Endodermal cell (in vitro differentiated cells): Measurements from ENCODE around the gene LRRC26. TPM values are rescaled to one million over a fixed set of nuclear protein-coding genes. Genes with fewer than 3 reads are reported as not detected.

Source experiments
- DNase-seq: peaks from one replicate; pipeline ENCODE4 v3.0.0-alpha.2; 2017
- H3K27ac ChIP-seq: 2 replicates; pipeline ENCODE4 v1.5.1; 2013; ENCODE audit warnings: mild to moderate bottlenecking, low read depth, low read length, moderate library complexity
- H3K27me3 ChIP-seq: 2 replicates; pipeline ENCODE4 v1.6.1; 2013; ENCODE audit warnings: mild to moderate bottlenecking, low read length, moderate library complexity; ENCODE audit not compliant: insufficient read depth, control insufficient read depth, poor library complexity, severe bottlenecking
- H3K36me3 ChIP-seq: 2 replicates; pipeline ENCODE4 v1.7.0; 2013; ENCODE audit warnings: mild to moderate bottlenecking, low read length, moderate library complexity; ENCODE audit not compliant: control insufficient read depth, insufficient read depth
- H3K4me1 ChIP-seq: one replicate; pipeline ENCODE4 v1.7.0; 2013; ENCODE audit warnings: low read length; ENCODE audit not compliant: control insufficient read depth, insufficient read depth
- H3K4me3 ChIP-seq: 2 replicates; pipeline ENCODE4 v1.5.1; 2013; ENCODE audit warnings: mild to moderate bottlenecking, low read length, moderate library complexity
- H3K9ac ChIP-seq: 2 replicates; pipeline ENCODE4 v1.6.1; 2013; ENCODE audit warnings: mild to moderate bottlenecking, low read length, moderate library complexity; ENCODE audit not compliant: poor library complexity, severe bottlenecking; ENCODE audit errors: extremely low read depth
- H3K9me3 ChIP-seq: 2 replicates; pipeline ENCODE4 v1.6.1; 2013; ENCODE audit warnings: mild to moderate bottlenecking, low read length, moderate library complexity; ENCODE audit not compliant: control insufficient read depth
- H3K27ac Mint-ChIP-seq: 2 replicates; pipeline ENCODE4 v1.8.0; 2020; ENCODE audit warnings: mixed read lengths
- H3K27me3 Mint-ChIP-seq: 2 replicates; pipeline ENCODE4 v1.8.0; 2021; ENCODE audit warnings: mild to moderate bottlenecking, mixed read lengths; ENCODE audit not compliant: insufficient read depth
- H3K36me3 Mint-ChIP-seq: 2 replicates; pipeline ENCODE4 v1.8.0; 2020; ENCODE audit warnings: low read depth, mixed read lengths
- H3K4me1 Mint-ChIP-seq: 2 replicates; pipeline ENCODE4 v1.8.0; 2020; ENCODE audit warnings: mixed read lengths
- H3K4me3 Mint-ChIP-seq: 2 replicates; pipeline ENCODE4 v1.8.0; 2020; ENCODE audit warnings: mild to moderate bottlenecking, moderate library complexity, mixed read lengths
- H3K9me3 Mint-ChIP-seq: 2 replicates; pipeline ENCODE4 v1.8.0; 2020; ENCODE audit warnings: mild to moderate bottlenecking, mixed read lengths
- CTCF ChIP-seq: fragments of 200-600 bp; sonication (generic); conservative IDR thresholded peaks from 2 replicates; pipeline ENCODE4 v1.5.0; 2021; ENCODE audit warnings: antibody characterized with exemption, mild to moderate bottlenecking
- WGBS, 2 experiments: methylation state at CpG; one replicate each; pipeline versions ENCODE4 v1.1.5 to v1.1.7; 2013; ENCODE audit warnings: missing lambda C conversion rate in 2 of 2, mixed read lengths in 1 of 2; ENCODE audit not compliant: insufficient coverage in 1 of 2, insufficient read length in 1 of 2; 5-methylcytosine and 5-hydroxymethylcytosine counted together
- total RNA-seq, 2 donors: library from RNA; stranded (reverse); fragmentation: NEBNext Ultra II Directional in 1 of 2; extraction: Animal tissue kit (Norgen Biotek cat#: 25700) in 1 of 2; gene quantifications; 2 replicates in 1 of 2; 3 replicates in 1 of 2; pipeline ENCODE4 v1.2.1, GENCODE V29; 2021

LRRC26 gene
- total RNA-seq, 2 donors from 2014 or later: 0.53 TPM; not detected in 1

- H3K36me3 Mint-ChIP-seq: no peaks in the 10 kb centered on the region
- peaks cover 43% of the 10 kb centered on the region for H3K27me3 ChIP-seq
Measured at GRCh38 chr9:137145731-137146526, 23.9 kb downstream of the LRRC26 start.

DNA sequence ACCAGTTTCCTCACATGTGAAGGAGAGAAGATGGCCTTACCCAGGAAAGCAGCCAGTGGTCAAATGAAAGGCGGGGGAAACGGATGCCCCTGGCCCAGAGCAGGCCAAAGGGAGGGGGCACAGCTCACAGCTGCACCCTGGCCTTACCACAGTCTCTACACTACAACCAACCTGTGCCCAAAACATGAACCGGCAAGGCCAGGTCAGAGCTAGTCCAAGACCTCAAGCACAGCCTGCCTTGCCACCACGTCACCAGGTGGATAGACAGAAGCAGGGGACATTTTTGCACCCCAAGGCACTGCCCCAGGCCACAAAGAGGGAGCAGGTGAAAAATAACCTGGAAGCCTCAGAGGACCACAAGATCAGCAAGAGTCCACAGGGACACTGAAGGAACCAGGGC lies 26.4 kb downstream of the LRRC26 start:
- WGBS, 2 experiments: 63 to 71% methylated on average over 1 to 4 of the region's 4 CpGs

More at GRCh38 chr9:137145731-137146526, 23.9 kb downstream of the LRRC26 start:
- Histone ChIP-seq H3K36me3 (no peaks in the 10 kb centered on the region), H3K4me1 (no peaks in the 10 kb centered on the region), H3K9me3 (no peaks in the 10 kb centered on the region), H3K4me3 (no peak overlapping the region), H3K9ac (no peak overlapping the region), H3K27ac (no peak overlapping the region)
- no peak for DNase-seq
- H3K27me3 Mint-ChIP-seq: peaks cover 47% of the 10 kb centered on the region
- no peak overlapping the region for H3K27ac Mint-ChIP-seq
- 50 to 60% methylated on average over 30 to 49 of the region's 49 CpGs for WGBS, 2 experiments
- H3K9me3 Mint-ChIP-seq: no peaks in the 10 kb centered on the region
- no peak overlapping the region for H3K4me3 Mint-ChIP-seq
- no peak for TF ChIP-seq CTCF
- H3K4me1 Mint-ChIP-seq: no peaks in the 10 kb centered on the region

More for the DNA sequence above, 26.4 kb downstream of the LRRC26 start:
- no peaks in the 10 kb centered on the region for H3K9me3 Mint-ChIP-seq
- H3K4me1 Mint-ChIP-seq: no peaks in the 10 kb centered on the region
- no peak overlapping the region for H3K9ac ChIP-seq
- H3K27ac Mint-ChIP-seq: no peak overlapping the region
- no peak for TF ChIP-seq CTCF
- H3K36me3 Mint-ChIP-seq: no peaks in the 10 kb centered on the region
- H3K9me3 ChIP-seq: no peaks in the 10 kb centered on the region
- no peaks in the 10 kb centered on the region for H3K4me1 ChIP-seq
- peaks cover 60% of the 10 kb centered on the region for H3K27me3 Mint-ChIP-seq
- no peaks in the 10 kb centered on the region for H3K36me3 ChIP-seq
- DNase-seq: no peak
- H3K4me3 ChIP-seq: no peak overlapping the region
- no peak overlapping the region for H3K27ac ChIP-seq
- H3K27me3 ChIP-seq: peaks cover 68% of the 10 kb centered on the region
- H3K4me3 Mint-ChIP-seq: no peak overlapping the region
